ENCODE results near the gene SHROOM3.
A peak's percentile ranks its signal among the peaks of the same experiment; 100 is the strongest.

SHROOM3 gene

GRCh38 chr4:76744241-76744921, 309.4 kb downstream of the SHROOM3 start:
- peak; percentile 65 for DNase-seq
- H3K23ac ChIP-seq (ENCODE audit: low read length in 2 of 2): no peak overlapping the region
- H2AFZ ChIP-seq (ENCODE audit: low read depth, low read length): no peak overlapping the region
- H3K4me3 ChIP-seq (ENCODE audit: insufficient read depth in 1 of 2, low read depth in 1 of 2, low read length in 2 of 2): no peak overlapping the region
- H3K9ac ChIP-seq (ENCODE audit: low read length): no peak overlapping the region
- H3K14ac ChIP-seq (ENCODE audit: low read length in 2 of 2): no peak overlapping the region
- no CpG with 5 or more reads among the region's 1 CpG for WGBS
- no peak overlapping the region for H2BK15ac ChIP-seq (ENCODE audit: low read depth, poor library complexity, severe bottlenecking)
- H3K27me3 ChIP-seq (ENCODE audit: control insufficient read depth in 1 of 2, insufficient read depth in 1 of 2, low read length in 2 of 2): no peaks in the 10 kb centered on the region
- no peaks in the 10 kb centered on the region for H3K9me3 ChIP-seq (ENCODE audit: control insufficient read depth, low read length)
- H3K36me3 ChIP-seq (ENCODE audit: control insufficient read depth in 1 of 2, insufficient read depth in 2 of 2, low read depth in 1 of 2, low read length in 2 of 2): peaks cover 0 to 25% of the 10 kb centered on the region in 2 experiments
- peaks cover 2% of the 10 kb centered on the region for H3K4me1 ChIP-seq (ENCODE audit: control insufficient read depth, insufficient read depth, low read depth, low read length)
- H2BK12ac ChIP-seq (ENCODE audit: low read length in 2 of 2): no peak overlapping the region
- no peak overlapping the region for H2BK5ac ChIP-seq (ENCODE audit: low read depth, low read length, poor library complexity, severe bottlenecking)
- H3K79me1 ChIP-seq (replicated peaks; ENCODE audit: low read length, poor library complexity, severe bottlenecking): peaks cover 11% of the 10 kb centered on the region
- H3K18ac ChIP-seq (ENCODE audit: low read depth in 1 of 2, low read length in 2 of 2): peak overlapping the region in 1 of 2 experiments; percentile 30
- no peak overlapping the region for H3K4ac ChIP-seq (ENCODE audit: low read depth in 1 of 2, low read length in 2 of 2)
- H3K4me2 ChIP-seq (ENCODE audit: low read length, poor library complexity, severe bottlenecking): no peak overlapping the region
- no peak overlapping the region for H4K91ac ChIP-seq (ENCODE audit: low read length)
- no peak overlapping the region for H2BK120ac ChIP-seq (ENCODE audit: low read depth, low read length)
- no peak overlapping the region for H4K8ac ChIP-seq (ENCODE audit: low read length)
- H2AK5ac ChIP-seq (ENCODE audit: low read length, severe bottlenecking): no peak overlapping the region
- H3K27ac ChIP-seq (ENCODE audit: low read length, poor library complexity, severe bottlenecking): peak overlapping the region; percentile 29

DNA sequence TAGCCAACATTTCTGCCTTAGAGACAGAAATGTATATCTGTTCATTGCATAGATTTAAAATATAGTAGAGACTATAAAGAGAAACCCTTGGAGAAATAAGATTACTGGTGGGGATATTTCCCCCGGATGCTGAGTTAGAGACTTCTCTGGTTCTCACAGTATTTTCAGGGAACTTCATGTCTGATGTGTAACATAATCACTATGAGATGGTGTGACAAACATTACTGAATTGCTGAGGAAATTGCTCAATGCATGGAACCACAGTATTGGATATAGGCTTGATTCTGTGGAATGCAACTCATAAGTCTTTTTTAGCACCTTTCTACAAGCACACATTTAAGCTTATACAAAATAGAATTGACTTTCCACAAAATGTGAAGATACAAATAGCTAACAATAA, 310.2 kb downstream of the SHROOM3 start:
- H3K9me3 ChIP-seq (ENCODE audit: control insufficient read depth, low read length): no peaks in the 10 kb centered on the region
- H3K4me1 ChIP-seq (ENCODE audit: control insufficient read depth, insufficient read depth, low read depth, low read length): peaks cover 2% of the 10 kb centered on the region
- no peak overlapping the region for H3K9ac ChIP-seq (ENCODE audit: low read length)
- no peak overlapping the region for H2BK5ac ChIP-seq (ENCODE audit: low read depth, low read length, poor library complexity, severe bottlenecking)
- no peak overlapping the region for H2AFZ ChIP-seq (ENCODE audit: low read depth, low read length)
- no peak overlapping the region for H3K4me2 ChIP-seq (ENCODE audit: low read length, poor library complexity, severe bottlenecking)
- peaks cover 7% of the 10 kb centered on the region for H3K79me1 ChIP-seq (replicated peaks; ENCODE audit: low read length, poor library complexity, severe bottlenecking)
- H3K23ac ChIP-seq (ENCODE audit: low read length in 2 of 2): no peak overlapping the region
- H3K27me3 ChIP-seq (ENCODE audit: control insufficient read depth in 1 of 2, insufficient read depth in 1 of 2, low read length in 2 of 2): no peaks in the 10 kb centered on the region
- no peak overlapping the region for H3K4me3 ChIP-seq (ENCODE audit: insufficient read depth in 1 of 2, low read depth in 1 of 2, low read length in 2 of 2)
- DNase-seq: peak; percentile 87
- H3K36me3 ChIP-seq (ENCODE audit: control insufficient read depth in 1 of 2, insufficient read depth in 2 of 2, low read depth in 1 of 2, low read length in 2 of 2): peaks cover 0 to 16% of the 10 kb centered on the region in 2 experiments
- no peak overlapping the region for H4K8ac ChIP-seq (ENCODE audit: low read length)
- H3K18ac ChIP-seq (ENCODE audit: low read depth in 1 of 2, low read length in 2 of 2): no peak overlapping the region
- no peak overlapping the region for H3K4ac ChIP-seq (ENCODE audit: low read depth in 1 of 2, low read length in 2 of 2)
- no peak overlapping the region for H2BK15ac ChIP-seq (ENCODE audit: low read depth, poor library complexity, severe bottlenecking)
- no peak overlapping the region for H3K27ac ChIP-seq (ENCODE audit: low read length, poor library complexity, severe bottlenecking)
- 76% methylated on average over 1 of the region's 1 CpG for WGBS
- no peak overlapping the region for H2BK12ac ChIP-seq (ENCODE audit: low read length in 2 of 2)
- H4K91ac ChIP-seq (ENCODE audit: low read length): no peak overlapping the region
- no peak overlapping the region for H2BK120ac ChIP-seq (ENCODE audit: low read depth, low read length)
- H2AK5ac ChIP-seq (ENCODE audit: low read length, severe bottlenecking): no peak overlapping the region
- no peak overlapping the region for H3K14ac ChIP-seq (ENCODE audit: low read length in 2 of 2)

- Histone ChIP-seq H3K36me3 (ENCODE audit: control insufficient read depth in 1 of 2, insufficient read depth in 2 of 2, low read depth in 1 of 2, low read length in 2 of 2) (no peaks in the 10 kb centered on the region), H3K4me2 (ENCODE audit: low read length, poor library complexity, severe bottlenecking) (no peak overlapping the region), H2AK5ac (ENCODE audit: low read length, severe bottlenecking) (peak overlapping the region; percentile 81), H3K9me3 (ENCODE audit: control insufficient read depth, low read length) (no peaks in the 10 kb centered on the region), H2AFZ (ENCODE audit: low read depth, low read length) (no peak overlapping the region), H3K9ac (ENCODE audit: low read length) (no peak overlapping the region), H3K14ac (ENCODE audit: low read length in 2 of 2) (no peak overlapping the region), H3K79me1 (replicated peaks; ENCODE audit: low read length, poor library complexity, severe bottlenecking) (peaks cover 4% of the 10 kb centered on the region), H3K18ac (ENCODE audit: low read depth in 1 of 2, low read length in 2 of 2) (no peak overlapping the region), H2BK15ac (ENCODE audit: low read depth, poor library complexity, severe bottlenecking) (no peak overlapping the region), H4K91ac (ENCODE audit: low read length) (no peak overlapping the region), H3K4me1 (ENCODE audit: control insufficient read depth, insufficient read depth, low read depth, low read length) (peaks cover 2% of the 10 kb centered on the region), H2BK120ac (ENCODE audit: low read depth, low read length) (peak overlapping the region; percentile 49), H4K8ac (ENCODE audit: low read length) (no peak overlapping the region), H2BK5ac (ENCODE audit: low read depth, low read length, poor library complexity, severe bottlenecking) (no peak overlapping the region), H3K4me3 (ENCODE audit: insufficient read depth in 1 of 2, low read depth in 1 of 2, low read length in 2 of 2) (no peak overlapping the region), H3K27me3 (ENCODE audit: control insufficient read depth in 1 of 2, insufficient read depth in 1 of 2, low read length in 2 of 2) (no peaks in the 10 kb centered on the region), H2BK12ac (ENCODE audit: low read length in 2 of 2) (no peak overlapping the region), H3K23ac (ENCODE audit: low read length in 2 of 2) (no peak overlapping the region), H3K27ac (ENCODE audit: low read length, poor library complexity, severe bottlenecking) (no peak overlapping the region), H3K4ac (ENCODE audit: low read depth in 1 of 2, low read length in 2 of 2) (no peak overlapping the region)
- no CpG with 5 or more reads among the region's 2 CpGs for WGBS
- no peak for DNase-seq
Observed at GRCh38 chr4:76747563-76747962, 312.5 kb downstream of the SHROOM3 start.

- Histone ChIP-seq H3K27ac (ENCODE audit: low read length, poor library complexity, severe bottlenecking) (no peak overlapping the region), H3K4ac (ENCODE audit: low read depth in 1 of 2, low read length in 2 of 2) (no peak overlapping the region), H3K4me1 (ENCODE audit: control insufficient read depth, insufficient read depth, low read depth, low read length) (peaks cover 4% of the 10 kb centered on the region), H3K23ac (ENCODE audit: low read length in 2 of 2) (no peak overlapping the region), H3K36me3 (ENCODE audit: control insufficient read depth in 1 of 2, insufficient read depth in 2 of 2, low read depth in 1 of 2, low read length in 2 of 2) (no peaks in the 10 kb centered on the region), H2BK5ac (ENCODE audit: low read depth, low read length, poor library complexity, severe bottlenecking) (no peak overlapping the region), H3K4me3 (ENCODE audit: insufficient read depth in 1 of 2, low read depth in 1 of 2, low read length in 2 of 2) (no peak overlapping the region), H3K9ac (ENCODE audit: low read length) (no peak overlapping the region), H3K18ac (ENCODE audit: low read depth in 1 of 2, low read length in 2 of 2) (peak overlapping the region in 1 of 2 experiments; percentile 46), H2AFZ (ENCODE audit: low read depth, low read length) (no peak overlapping the region), H2BK15ac (ENCODE audit: low read depth, poor library complexity, severe bottlenecking) (no peak overlapping the region), H2BK120ac (ENCODE audit: low read depth, low read length) (no peak overlapping the region), H4K8ac (ENCODE audit: low read length) (peak overlapping the region; percentile 12), H4K91ac (ENCODE audit: low read length) (no peak overlapping the region), H3K14ac (ENCODE audit: low read length in 2 of 2) (no peak overlapping the region), H2AK5ac (ENCODE audit: low read length, severe bottlenecking) (peak overlapping the region; percentile 50), H3K27me3 (ENCODE audit: control insufficient read depth in 1 of 2, insufficient read depth in 1 of 2, low read length in 2 of 2) (no peaks in the 10 kb centered on the region), H3K4me2 (ENCODE audit: low read length, poor library complexity, severe bottlenecking) (no peak overlapping the region), H3K79me1 (replicated peaks; ENCODE audit: low read length, poor library complexity, severe bottlenecking) (peaks cover 4% of the 10 kb centered on the region), H3K9me3 (ENCODE audit: control insufficient read depth, low read length) (no peaks in the 10 kb centered on the region), H2BK12ac (ENCODE audit: low read length in 2 of 2) (peak overlapping the region in 1 of 2 experiments; percentile 51)
- peak; percentile 37 for DNase-seq
- WGBS: 54% methylated on average over 5 of the region's 6 CpGs
Observed at GRCh38 chr4:76748649-76749048, 313.6 kb downstream of the SHROOM3 start.
